Measurements from ENCODE around the gene SGCA.

SGCA gene

DNA sequence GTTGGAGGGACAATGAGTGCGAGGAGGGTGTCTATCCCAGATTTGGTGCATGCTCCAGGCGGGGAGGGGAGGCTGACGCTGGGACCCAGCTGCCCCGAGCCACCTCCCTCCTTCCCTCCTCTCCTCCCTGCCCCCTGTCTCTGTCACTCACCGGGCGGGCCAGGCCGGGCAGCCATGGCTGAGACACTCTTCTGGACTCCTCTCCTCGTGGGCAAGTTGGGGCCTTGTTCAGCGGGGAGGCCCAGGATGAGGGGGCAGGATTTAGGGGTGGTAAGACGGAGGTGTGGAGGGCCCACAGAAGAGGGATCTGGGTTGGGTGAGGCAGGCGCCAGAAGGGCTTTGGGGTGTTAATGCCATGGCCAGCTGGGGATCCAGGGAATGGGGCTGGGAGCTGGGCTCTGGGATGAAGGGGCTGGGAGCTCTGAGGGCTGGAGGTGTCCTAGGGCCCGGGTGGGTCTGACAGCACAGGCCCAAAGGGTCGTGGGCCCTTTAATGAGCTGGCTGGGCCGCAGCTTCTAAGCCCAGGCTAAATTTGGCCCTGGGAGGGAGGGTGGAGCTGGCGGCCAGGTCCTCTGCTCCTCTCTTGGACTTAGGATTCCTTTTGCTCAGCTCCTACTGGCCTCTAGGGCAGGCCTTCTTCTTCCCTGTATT is at the start of gene SGCA:
SGCA (plus strand) TSS at position 139 of the 651 bp plus-strand sequence; CDS start at position 175, 36 bp downstream.
- peak; percentile 64 for DNase-seq (ENCODE audit: low spot score)

DNA sequence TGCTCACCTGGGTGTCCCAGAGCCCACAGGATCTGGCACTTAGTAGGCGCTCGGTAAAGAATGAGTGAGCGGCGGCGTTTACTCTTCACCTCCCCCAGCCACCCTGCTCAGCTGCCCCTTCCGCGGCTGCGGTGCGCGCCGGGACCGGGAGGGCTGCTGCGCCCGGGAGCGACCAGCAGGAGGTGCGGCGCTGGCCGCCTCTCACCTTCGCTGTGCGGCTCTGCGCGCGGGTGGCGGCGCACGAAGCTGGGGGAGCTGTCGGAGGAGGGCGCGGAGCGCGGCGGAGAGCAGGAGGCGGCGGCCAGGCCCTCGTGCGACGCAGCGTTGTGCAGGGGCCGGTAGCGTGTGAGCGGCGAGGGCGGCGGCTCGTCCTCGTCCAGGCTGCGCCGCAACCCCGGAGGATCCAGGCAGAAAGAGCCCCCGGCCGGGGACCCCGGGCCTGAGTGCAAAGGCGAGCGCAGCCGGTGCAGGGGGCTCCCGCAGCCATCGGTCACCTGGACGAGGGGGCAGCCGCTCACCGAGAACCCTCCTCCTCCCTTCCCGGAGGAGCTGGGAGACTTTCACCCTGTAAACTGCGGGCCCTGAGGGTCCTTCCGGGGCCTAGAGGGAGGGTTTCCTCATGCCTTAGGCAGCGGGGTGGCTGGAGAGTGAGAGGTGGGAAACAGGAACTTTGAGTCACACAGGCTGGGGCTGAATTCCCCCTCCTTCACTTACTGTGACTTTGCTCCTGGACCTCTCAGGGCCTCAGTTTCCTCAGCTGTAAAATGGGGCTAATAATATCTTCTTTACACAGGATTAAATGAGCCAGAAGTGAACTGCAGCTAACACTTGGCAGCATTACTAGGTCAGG is 48.4 kb upstream of the SGCA start:
- DNase-seq (ENCODE audit: low spot score) = no peak

DNA sequence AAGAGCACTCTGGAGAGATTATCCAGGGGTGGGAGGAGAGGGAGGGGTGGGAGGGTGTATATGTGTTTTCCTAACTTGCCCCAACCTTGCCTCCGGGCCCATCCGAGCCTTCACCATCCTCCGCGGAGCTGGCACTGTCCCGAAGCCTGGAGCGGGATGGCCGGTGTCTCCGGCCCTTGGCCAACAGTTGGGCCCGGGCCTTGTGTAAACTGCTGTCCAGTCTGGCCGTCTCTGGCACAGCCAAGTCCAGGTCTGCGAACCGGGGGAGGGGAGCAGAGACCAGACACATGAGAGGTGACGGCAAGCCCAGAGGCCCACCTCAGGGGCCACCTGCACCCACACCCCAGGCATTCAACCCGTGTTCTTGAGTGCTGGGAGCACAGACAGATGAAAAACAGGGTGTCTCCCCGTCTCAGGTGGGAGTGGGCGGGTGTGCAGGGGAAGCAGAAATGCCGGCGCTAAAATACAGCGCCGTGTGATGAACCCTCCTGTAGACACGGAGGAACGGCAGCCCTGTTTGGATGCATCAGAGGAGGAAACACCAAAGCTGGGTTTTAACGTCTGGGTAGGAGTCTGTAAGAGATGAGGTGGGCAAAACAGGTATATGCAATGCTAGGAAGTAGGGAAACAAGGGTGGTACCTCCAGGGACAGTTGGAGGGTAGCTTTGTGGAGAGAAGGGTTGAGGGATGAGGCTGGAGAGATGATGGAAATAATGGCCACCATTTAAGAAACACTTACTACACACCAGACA is 47.6 kb upstream of the SGCA start:
- DNase-seq (ENCODE audit: low spot score) = peak; percentile 74

DNA sequence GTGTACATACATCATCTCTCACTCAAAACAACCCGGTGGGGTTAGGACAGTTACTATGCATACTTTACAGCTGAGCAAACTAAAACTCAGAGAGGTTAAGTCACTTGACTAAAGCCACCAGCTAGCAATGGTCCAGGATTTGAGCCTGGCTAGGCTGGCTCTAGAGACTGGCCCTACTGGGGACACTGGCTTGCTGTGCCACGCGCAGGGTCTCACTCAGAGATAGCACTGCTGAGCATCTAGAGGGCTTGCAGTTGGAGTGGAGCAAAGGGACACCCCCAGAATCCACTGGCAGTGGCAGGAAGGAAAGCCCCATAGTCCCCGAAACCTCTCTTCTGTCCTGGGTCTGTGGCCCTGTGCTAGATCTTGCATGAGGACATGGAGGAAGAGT is 47.0 kb upstream of the SGCA start:
- no peak for DNase-seq (ENCODE audit: low spot score)

DNA sequence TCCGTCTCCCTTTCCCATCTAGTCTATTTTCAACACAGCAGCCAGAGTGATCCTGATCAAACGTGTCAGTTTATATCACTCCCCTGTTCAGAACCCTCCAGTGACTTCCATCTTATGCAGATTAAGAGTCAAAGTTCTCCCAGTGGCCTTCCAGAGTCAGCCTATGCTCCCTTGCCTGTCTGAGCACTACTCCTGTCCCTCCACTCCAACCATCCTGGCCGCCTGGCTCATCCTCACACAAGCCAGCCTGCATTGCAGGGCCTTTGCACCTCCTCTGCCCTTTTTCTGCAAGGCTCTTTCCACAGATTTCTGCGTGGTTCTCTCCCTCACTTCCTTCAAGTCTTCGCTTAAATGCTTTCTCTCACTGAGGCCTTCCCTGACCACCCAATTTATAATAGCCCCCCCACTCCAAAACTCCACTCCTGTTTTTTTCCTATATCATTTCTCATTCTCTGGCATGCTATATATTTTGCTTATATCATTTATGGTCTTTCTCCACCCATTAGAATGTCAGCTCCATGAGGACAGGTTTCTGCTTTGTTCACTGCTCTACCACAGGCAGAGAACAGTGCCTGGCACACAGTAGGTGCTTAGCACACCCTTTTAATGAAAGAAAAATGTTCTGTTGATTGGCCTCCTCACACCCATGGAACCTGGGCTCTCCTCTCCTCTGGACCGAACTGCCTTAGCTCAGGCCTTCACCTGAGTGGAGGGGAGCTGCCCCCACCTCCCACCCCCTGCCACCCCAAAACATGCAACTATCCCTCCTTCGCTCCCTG is 45.1 kb upstream of the SGCA start:
- DNase-seq (ENCODE audit: low spot score) = no peak

DNA sequence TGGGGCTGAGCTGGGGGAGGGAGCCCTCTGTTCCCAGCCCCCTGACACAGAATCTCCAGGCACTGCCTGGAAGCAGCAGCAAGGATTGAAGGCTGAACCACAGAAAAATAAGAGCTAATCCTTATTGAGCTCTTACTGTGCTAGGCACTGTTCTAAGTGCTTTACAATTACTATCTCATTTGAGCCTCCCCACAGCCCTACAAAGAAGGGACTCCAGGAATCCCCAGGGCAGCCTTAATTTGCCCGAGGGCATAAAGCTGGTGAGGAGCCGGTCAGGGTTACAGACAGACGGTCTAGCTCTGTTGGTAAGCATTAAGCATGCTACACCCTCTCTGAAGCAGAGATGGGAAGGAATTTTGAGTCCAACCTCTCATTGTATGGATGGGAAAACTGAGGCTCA is 42.9 kb upstream of the SGCA start:
- no peak for DNase-seq (ENCODE audit: low spot score)

DNA sequence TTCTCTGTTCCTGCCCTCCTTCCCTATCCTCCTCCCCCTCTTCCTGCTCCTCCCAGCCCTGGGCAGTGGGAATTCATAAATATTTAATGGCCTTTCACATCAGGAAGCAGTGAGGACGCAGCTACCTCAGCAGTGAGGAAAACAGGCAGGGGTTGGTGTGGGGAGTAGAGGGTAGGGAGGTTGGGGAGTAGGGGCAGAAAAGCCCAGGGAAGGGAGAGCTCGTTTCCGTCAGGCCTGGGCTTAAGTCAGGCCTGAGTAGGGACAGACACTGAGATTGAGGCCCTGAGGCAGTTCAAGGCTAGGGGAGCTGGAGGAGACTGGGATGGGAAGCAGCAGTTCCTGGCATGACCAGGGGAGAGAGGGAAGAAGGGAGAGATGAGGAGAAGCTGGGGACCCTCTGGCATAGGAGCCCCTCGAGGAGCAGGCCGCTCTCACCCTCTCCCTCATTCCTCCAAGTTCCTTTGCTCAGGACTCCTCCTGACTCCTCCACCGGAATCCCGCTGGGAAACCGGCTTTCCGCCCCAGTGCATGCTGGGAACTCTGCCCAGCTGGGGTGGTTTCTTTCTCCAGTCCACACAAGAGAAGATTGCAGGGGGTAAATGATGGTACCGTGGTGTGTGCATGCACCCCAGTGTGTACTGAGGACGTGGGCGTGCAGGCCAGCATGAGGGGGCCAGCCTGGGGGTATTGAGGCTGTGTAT is 42.0 kb upstream of the SGCA start:
- DNase-seq (ENCODE audit: low spot score) = peak; percentile 67

DNA sequence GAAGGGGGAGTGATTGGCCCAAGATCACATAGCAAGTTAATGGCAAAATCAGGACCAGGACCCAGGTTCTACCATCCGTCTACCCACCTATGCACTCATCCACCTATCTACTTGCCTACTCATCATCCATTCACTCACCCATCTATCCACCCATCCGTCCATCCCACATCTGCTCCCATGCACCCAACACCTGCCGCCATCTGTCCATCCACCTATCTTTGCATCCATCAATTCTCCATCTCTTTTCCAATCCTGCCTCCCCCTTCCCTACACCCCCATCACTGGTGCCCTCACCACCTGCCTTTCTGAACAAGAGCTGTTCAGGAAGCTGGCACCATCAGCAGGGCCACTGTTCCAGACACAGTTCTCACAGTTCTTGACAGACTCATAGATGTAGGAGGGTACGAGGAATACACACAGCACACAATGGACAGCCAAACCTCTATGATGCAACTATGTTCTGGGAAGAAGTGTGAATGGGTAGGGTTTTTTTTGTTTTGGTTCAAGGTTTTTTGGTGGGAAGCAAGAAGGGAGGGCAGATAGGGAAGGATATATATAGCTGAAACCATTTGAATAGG is 40.3 kb upstream of the SGCA start:
- no peak for DNase-seq (ENCODE audit: low spot score)

DNA sequence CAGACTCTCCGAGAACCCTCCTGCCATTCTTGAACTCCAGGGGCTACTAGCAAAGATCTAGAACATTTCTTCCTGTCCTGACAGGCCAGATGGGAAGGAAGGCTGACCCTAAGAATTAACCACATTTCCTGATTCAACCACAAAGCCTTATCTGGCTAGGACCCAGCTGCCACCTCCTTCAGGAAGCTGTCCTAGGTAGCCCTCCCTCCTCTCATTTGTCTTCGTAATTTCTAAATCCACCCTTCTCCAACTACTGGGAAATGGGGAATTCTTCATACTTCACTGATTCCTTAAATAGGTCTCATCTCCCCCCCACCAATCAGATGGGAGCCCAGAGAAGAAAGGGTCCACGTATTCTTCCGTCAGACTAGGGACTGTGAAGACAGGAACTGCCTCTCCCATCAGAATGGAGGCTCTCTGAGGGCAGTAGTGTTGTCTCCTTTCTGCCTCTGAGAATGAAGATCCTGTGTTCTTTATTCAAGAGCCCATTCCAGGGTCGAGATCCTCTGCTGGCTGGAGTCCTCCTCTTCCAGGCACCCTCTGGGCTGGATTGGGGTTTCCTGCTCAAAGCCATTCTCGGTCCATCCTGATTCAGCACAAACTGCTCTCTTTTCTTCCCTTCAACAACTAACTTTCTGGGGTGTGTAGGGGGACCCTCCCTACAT is 38.0 kb upstream of the SGCA start:
- no peak for DNase-seq (ENCODE audit: low spot score)

DNA sequence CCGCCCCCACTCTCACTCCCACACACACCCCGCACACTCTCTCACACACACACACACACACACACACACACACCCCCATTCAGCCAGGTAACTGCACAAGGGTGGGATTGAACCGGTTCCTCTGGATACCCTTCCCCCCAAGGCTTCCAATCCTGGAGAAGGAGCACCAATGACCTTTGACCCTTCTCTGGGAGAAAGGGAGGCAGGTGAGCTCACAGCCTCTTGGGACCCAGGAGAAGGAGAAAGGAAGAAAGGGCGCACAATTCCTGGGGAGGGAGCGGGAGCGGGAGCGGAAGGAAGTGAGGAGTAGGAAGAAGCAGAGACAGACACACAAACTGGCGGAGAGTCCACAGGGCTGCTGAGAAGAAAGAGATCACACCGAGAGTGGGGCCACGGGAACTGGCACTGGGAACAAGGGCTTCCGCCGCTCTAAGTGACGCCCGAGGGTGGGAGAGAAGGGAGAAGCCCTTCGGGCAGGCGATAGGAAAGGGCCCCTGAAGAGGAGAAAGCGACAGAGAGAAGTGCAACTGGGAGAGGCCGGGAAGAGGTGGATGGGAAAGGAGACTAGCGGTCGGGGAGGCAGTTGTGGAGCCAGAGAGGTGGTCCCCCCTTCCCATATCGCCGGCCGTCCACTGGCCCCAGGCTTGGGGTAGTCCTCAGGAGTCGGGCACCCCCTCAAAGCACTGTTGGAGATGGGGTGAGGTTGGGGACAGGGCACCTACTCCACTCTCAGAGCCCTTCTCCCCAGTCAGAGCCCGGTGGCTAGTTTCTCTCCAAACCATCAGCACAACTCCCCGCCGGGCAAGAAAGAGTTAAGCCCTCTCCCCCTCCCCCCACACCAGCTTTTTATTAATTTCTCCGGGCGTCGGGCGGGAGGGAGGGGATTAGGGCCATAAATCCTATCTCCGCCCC is 37.1 kb upstream of the SGCA start:
- peak; percentile 62 for DNase-seq (ENCODE audit: low spot score)

DNA sequence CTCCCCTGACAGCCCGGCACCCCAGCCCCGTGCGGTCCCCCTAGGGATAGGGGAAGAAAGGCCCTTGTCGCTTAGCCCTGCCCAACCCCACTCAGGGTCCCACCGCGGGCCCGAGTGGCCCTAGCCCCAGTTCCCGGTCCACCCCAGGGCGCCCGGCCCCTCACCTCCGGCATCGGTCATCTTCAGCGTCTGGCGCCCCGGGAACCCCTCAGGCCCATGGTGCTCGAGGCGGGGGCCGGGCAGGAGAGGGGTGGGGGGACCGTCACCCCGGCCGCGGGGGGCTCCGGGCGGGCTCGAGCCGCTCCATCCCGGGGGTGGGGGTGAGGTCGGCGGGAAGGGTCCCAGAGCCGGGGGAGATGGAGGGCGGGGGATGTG is 36.5 kb upstream of the SGCA start:
- no peak for DNase-seq (ENCODE audit: low spot score)

DNA sequence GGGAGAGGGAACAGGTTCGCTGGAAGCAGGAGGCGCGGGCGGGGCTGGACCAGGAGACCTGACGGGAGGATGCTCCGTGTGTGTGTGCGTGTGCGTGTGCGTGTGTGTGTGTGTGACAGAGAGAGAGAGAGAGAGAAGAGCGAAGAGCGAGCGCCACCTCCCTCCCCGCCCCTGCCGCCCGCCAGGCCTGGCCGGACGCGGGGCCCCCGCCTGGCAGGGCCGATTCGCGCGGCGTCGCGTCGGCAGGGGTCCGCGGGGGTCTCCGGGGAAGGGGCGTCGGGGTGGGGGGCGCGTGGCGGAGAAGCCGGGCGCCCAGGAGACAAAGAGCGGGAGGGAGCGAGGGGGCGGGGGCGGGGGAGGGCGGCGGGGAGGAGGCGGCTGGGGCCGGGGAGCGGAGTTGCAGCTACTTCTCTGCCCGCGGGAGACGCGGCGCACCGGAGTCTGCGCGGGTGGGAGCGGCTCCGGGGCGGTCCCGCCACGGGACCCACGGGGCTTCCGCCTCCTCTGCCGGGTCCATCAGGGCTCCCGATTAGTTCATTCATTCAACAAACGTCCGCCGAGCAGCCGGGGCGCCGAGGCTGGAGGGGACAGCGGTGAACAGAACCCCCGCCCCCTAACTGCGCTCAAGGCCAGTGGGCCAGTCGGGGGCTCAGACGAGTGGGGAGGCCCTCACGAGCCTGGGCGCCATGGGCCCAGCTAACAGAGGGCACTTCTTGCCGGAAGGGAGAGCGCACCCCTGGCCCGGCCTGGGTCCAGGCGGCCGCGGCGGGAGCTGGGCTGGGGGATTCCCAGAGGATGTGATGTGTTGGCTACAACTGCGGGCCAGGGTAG is 35.9 kb upstream of the SGCA start, which contains the start of gene SAMD14:
SAMD14 (minus strand) TSS at position 433 of the 831 bp plus-strand sequence. CDS start 5,201 bp downstream, outside the sequence.
- DNase-seq (ENCODE audit: low spot score) = peak; percentile 85

DNA sequence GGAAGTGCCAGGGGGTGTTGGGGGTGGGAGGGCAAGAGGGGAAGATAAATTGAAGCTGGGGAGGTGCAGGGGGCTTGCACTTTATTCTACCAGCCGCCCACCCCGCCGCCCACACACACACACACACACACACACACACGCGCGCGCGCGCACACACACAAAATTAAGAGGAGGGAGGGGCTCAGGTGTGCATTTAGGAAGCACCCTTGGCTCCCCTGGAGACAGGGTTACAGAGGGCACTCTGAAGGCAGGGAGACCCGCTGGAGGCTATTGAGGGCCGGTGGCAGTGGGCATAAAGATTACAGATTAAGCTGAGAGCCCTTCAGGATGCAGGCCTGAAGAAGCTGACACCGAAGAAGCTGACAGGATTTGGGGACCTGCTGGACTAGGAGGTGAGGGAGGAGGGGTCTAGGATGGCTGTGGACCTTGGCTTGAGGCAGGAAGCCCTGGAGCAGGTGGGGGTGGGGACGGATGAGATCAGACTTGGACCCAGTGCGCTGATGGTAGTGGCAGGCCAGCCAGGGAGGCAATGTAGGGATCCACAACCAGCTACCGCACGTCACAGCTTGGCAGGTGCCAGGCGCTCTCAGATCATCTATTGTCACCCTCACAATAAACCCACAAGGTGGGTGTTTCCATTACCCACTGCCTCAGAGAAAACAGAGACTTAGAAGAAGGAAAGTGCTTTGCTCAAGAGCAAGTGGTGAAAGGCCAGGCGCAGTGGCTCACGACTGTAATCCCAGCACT is 35.1 kb upstream of the SGCA start:
- peak; percentile 81 for DNase-seq (ENCODE audit: low spot score)

DNA sequence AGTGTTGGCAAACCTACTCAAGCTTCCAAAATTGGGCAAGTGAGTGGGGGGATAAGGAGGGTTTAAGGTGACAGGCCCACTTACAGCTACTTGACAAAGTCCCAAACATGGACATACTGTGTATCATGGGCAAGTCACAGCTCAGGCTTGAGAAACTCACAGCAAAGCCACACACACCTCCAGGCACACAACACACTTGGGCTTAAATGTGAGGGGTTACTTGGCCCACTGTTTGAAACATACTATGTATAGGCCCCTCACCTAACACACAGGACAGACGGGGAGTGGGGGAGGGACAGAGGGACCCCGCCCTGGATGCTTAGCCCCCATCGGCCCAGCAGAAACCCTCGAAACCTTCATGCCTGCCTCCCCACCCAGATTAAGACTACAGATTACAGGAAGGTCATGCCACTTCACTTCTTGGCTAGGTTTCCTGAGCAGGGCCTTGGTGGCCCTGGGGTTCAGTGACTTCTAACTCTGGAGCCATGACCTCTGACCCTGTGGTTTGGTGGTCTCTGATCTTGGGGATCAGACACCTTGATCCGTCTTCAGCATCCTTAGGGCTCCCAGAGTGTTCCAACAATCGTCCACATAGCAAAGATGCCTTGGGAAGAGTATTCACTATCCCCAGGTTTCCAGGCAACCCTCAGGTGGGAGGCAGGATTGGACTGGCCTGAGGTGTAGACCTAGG is 33.6 kb upstream of the SGCA start:
- DNase-seq (ENCODE audit: low spot score) = no peak

DNA sequence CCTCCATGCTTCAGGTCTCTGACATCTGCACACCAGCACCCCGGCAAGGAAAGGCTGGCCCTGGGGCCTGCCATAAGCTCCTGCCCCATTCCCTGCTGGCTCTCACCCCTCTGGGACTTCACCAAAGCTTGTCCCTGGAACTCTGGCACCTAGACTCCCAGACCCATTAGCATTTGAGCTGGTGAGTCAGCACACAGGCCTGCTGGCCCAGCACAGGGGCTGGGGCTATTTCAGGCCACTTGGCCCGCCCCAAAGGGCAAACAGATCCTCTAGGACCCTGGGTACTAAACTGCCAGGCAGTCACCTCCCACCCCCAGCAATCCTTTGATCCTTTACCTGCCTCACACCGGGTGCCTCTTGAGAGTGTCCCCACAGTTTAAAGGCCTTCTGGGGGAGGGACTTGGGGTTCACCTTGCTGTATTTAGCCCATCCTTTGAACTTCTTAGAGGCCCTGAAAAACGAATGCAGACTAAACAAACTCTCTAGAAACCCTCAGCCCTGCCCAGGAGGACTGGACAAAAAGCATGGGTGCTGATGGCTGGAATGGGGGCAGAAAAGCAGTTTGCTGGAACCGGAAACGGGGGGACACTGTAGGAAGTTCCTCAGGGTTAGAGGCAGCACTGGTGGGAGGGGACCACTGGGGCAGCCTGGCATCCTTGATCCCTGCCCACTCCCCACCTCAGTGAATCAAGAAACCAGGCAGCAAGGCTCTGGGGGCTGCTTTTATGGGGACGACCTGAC is 32.6 kb upstream of the SGCA start:
- no peak for DNase-seq (ENCODE audit: low spot score)

DNA sequence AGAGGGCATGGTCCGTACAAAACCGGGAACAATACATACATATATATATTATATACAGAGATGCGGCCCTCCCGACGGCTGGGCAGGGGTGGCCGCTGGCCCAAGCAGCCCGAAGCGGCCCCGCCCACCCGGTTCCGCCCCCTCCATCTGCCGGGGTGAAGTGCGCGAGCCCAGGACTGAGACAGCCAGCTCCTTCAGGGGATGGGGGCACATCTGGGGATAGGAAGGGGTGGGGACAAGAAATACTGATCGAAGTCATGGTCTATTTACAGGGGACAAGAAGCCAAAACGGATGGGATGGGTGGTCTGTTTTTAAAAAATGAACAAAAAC is 32.1 kb upstream of the SGCA start:
- DNase-seq (ENCODE audit: low spot score) = no peak
